ENCODE measurements around the gene PAIP2B. TPM values are rescaled to one million over a fixed set of nuclear protein-coding genes. Genes with fewer than 3 reads are reported as not detected.
"Not testable (repeated sequence)": the region's sequence is repeated elsewhere in the genome, so short reads cannot be mapped to it uniquely, and the experiment has no call there.

PAIP2B gene
- polyA plus RNA-seq, 1 donor from 2014 or later, result 3.1 TPM

DNA sequence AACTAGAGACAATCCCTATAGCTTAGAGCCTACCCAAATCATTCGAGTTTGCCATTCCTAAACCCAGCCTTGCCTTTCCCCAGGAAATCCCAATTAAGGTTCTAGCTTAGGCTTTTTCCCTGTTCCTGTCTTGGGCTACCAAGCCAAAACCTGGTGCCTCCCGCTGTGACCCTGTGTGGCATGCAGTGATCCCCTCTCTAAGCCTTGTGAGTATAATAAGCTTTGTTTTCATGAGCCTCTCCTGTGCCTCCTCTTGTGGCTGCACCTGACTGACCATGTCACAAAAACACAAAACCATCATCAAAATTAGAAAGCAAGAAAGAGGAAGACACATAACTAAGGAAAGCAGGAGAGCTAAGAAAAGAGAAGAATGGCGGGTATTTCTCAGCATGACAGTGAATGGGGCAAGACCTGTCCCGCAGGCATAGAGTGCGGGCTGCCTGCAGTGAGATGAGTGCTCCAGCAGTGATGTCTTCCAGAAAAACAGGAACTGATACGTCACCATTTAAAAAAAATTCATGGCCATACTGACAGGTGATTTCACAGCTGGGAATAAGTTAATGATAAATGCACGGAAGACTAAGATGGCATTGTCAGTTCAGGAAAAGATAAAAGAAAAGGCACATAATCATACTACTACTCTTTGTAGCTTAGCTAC lies 9.2 kb upstream of the PAIP2B start:
- Mint-ChIP-seq H3K27ac (peak overlapping the region in 2 of 3 donors; percentile 0 to 61), H3K36me3 (peaks cover 2% of the 10 kb centered on the region), H3K4me1 (peaks cover 2 to 13% (median 9%) of the 10 kb centered on the region in 3 donors)

DNA sequence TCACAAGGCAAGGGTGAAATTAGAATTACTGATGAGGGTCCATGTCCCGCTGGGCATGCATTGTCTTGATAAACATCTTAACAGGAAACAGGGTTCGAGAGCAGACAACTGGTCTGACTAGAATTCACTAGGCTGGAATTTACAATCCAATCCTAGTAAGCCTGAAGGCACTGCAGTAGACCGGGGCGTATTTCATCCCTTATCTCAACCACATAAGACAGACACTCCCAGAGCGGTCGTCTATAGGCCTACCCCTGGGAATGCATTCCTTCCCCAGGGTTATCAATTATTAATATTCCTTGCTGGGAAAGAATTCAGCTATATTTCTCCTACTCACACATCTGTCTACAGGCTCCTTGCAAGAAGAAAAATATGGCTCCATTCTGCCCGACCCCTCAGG lies 6.2 kb upstream of the PAIP2B start:
- H3K4me3 Mint-ChIP-seq, H3K27me3 Mint-ChIP-seq, H3K36me3 Mint-ChIP-seq, H3K27ac Mint-ChIP-seq, H3K9me3 Mint-ChIP-seq: not testable (repeated sequence)
- H3K4me1 Mint-ChIP-seq, result peaks cover 2 to 13% (median 9%) of the 10 kb centered on the region in 3 donors

More for the DNA sequence above, 9.2 kb upstream of the PAIP2B start:
- Mint-ChIP-seq H3K27me3 (peaks cover 2% of the 10 kb centered on the region), H3K4me3 (peak overlapping the region in 2 of 4 donors; percentile 0 to 9), H3K9me3 (peaks cover 0 to 9% (median 4%) of the 10 kb centered on the region in 3 donors)

DNA sequence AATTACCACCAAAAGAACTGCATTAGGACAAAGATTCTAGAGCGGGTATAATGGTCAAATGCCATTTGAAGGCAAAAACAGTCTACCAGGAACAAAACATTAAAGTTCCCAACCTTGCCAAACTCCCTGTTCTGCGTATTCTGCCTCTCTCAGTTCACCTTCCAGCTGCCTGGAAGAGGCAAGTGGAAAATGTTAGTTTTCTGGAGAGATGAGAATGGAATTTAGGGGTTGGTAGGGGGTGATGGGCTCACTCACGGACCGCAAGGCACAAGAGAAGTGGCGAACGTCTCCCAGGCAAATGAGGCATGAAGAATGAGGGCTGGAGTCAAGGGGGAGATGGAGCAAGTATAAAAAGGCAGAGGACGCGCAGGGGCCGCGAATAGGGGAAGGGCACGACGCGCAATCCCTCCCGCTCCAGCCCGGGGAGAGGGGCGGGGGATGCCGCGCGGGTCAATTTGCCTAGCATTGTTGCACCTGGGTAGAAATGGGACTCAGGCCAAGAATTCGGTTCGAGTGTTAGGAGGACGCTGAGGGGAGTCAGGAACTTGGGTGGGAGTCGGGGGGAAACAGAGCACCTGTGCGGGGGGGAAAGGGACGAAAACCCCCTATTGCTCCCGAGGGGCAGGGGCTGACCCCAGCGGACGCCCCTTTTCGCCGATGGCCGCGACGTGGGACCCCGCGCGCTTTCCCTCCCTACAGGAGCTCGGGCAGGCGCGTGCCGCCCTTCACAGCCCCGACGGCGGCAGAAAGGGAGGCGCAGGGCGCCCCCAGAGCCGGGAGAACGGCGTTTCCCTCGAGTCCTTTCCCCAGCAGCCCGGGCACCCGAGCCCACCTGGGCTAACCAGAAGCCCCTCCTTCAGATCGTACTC lies 573 bp downstream of the PAIP2B start:
- H3K4me3 Mint-ChIP-seq, result peak overlapping the region; percentile 90 to 99 (median 96)
- peaks cover 15 to 24% (median 18%) of the 10 kb centered on the region in 3 donors for H3K4me1 Mint-ChIP-seq
- H3K27ac Mint-ChIP-seq, result peak overlapping the region; percentile 73 to 95 (median 75)
- H3K9me3 Mint-ChIP-seq, result no peaks in the 10 kb centered on the region
- H3K27me3 Mint-ChIP-seq, result no peaks in the 10 kb centered on the region
- no peaks in the 10 kb centered on the region for H3K36me3 Mint-ChIP-seq

DNA sequence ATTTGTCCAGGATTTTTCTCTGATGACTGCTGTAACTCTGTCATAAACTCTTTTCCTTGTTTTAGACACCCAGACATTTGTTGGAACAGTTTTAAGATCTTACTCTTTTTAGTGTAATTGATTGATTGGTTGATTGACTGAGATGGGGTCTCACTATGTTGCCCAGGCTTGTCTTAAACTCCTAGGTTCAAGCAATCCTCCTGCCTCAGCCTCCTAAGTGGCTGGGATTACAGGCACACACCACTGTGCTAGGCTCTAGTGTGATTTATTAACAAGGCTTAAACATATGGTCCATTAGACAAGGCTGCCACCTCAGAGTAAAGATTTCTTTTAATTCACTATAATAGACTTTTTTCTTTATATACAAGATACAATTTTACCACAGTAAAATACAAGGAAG lies 2.0 kb downstream of the PAIP2B start:
- peak overlapping the region in 1 of 4 donors; percentile 90 for H3K4me3 Mint-ChIP-seq
- no peaks in the 10 kb centered on the region for H3K9me3 Mint-ChIP-seq
- H3K27ac Mint-ChIP-seq, result no peak overlapping the region
- H3K4me1 Mint-ChIP-seq, result peaks cover 18 to 30% (median 20%) of the 10 kb centered on the region in 3 donors
- H3K27me3 Mint-ChIP-seq, result no peaks in the 10 kb centered on the region
- H3K36me3 Mint-ChIP-seq, result peaks cover 4% of the 10 kb centered on the region

DNA sequence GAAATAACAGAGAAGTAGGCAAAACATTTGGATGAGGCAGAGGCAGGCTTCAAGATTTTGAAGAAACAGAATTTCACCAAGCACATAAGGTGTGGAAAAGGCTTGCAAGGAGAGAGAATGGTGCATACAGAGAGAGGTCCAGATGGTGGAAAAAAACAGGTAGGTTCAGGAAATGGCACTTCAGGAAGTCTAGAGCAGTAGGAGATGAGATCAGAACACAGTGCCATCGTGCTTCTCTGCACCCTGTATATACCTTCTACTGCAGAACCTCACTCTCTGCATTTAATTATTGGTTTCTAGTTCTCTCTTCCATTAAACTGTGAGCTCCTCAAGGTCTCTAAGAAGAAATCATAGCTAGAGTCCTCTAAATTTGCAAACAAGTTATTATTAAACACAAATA lies 2.4 kb downstream of the PAIP2B start:
- H3K27ac Mint-ChIP-seq, result no peak overlapping the region

DNA sequence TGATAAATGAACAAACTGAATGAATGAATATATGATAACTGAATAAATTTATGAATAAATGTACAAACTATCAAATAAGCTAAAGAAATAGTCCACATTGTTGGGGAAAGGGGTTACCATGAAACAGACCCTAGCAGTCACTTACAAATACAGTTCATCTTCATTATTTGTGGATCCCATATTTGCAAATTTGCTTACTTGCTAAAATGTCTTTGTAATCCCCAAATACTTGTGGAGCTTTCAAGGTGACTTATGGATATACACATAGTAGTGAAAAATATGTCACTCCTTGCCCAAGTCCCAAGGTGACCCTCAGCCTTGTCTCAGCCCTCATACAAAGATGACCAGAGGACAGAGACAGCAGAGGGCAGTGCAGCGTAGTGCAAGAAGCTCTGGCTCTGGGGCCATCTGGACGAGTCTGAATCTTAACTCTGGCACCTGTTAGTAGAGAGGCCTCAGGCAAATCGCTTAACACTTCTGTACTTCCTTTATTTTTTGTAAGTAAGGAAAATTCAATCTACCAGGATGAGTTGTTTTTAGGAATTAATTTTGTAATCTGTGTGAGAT lies 3.1 kb downstream of the PAIP2B start:
- H3K27ac Mint-ChIP-seq, result no peak overlapping the region
- peaks cover 4% of the 10 kb centered on the region for H3K36me3 Mint-ChIP-seq
- no peaks in the 10 kb centered on the region for H3K27me3 Mint-ChIP-seq
- peaks cover 20 to 33% (median 21%) of the 10 kb centered on the region in 3 donors for H3K4me1 Mint-ChIP-seq
- H3K9me3 Mint-ChIP-seq, result no peaks in the 10 kb centered on the region
- peak overlapping the region in 1 of 4 donors; percentile 54 for H3K4me3 Mint-ChIP-seq

More for the DNA sequence above, 2.4 kb downstream of the PAIP2B start:
- peak overlapping the region in 2 of 4 donors; percentile 54 to 89 for H3K4me3 Mint-ChIP-seq
- peaks cover 20 to 33% (median 21%) of the 10 kb centered on the region in 3 donors for H3K4me1 Mint-ChIP-seq
- no peaks in the 10 kb centered on the region for H3K27me3 Mint-ChIP-seq
- H3K36me3 Mint-ChIP-seq, result peaks cover 4% of the 10 kb centered on the region
- H3K9me3 Mint-ChIP-seq, result no peaks in the 10 kb centered on the region

DNA sequence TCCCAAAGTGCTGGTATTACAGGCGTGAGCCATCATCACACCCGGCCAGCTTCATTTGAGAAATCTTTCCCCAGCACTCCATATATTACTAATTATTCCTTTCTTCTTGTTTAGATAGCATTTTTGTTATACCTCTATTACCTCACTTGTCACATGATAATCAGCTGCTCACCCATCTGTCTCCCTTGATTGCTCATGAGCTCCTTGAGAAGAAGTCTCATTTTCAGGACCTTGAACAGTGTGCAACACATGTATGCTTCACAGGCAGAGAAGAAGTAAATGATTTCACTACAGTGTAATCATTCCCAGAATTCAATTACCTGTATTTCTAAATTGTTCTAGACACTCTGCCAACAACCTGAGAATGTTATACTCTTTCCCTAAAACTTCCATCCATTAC lies 6.2 kb downstream of the PAIP2B start:
- H3K27ac Mint-ChIP-seq, result no peak overlapping the region

DNA sequence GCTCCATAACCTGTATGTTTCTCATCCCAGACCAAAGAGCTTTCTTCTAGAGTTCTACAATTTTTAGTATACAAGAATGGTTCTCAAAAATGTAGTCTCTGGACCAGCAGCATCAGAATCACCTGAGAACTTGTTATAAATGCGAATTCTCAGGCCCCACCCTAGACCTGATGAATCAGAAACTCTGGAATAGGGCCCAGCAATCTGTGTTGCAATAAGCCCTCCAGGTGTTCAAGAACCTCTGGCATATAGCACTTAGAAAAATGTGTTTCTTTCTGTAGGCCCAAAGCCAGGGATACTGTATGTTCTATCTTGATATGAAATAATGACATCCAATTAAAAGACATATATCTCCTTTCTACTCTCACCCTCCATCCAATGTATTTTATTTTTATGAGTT lies 10.4 kb downstream of the PAIP2B start:
- Mint-ChIP-seq H3K36me3 (peaks cover 4% of the 10 kb centered on the region), H3K4me1 (peaks cover 3 to 11% (median 5%) of the 10 kb centered on the region in 3 donors), H3K27me3 (no peaks in the 10 kb centered on the region), H3K4me3 (no peak overlapping the region), H3K9me3 (no peaks in the 10 kb centered on the region), H3K27ac (no peak overlapping the region)

More for the DNA sequence above, 6.2 kb downstream of the PAIP2B start:
- no peak overlapping the region for H3K4me3 Mint-ChIP-seq
- H3K9me3 Mint-ChIP-seq, result no peaks in the 10 kb centered on the region
- peaks cover 14 to 25% (median 15%) of the 10 kb centered on the region in 3 donors for H3K4me1 Mint-ChIP-seq
- peaks cover 4% of the 10 kb centered on the region for H3K36me3 Mint-ChIP-seq
- no peaks in the 10 kb centered on the region for H3K27me3 Mint-ChIP-seq

DNA sequence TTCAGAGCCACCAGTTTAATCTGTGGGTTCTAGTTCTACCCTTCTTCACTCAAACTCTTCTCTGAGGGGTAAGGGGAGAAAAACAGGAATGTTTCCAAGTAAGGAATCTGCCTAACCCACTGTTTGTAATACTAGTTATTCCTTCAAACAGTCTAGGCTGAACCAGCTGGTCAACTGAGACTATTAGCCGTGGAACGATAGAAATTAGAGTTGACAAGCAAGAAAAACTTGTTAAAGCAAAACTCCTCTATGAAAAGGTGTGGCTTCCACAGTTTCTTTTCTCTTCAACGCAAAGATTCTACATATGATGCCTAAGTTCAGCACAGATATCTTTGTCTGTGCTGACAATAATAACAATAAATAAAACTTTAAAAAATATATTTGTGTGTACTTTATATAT lies 11.5 kb downstream of the PAIP2B start:
- Mint-ChIP-seq H3K36me3 (no peaks in the 10 kb centered on the region), H3K4me1 (peaks cover 0 to 8% (median 3%) of the 10 kb centered on the region in 3 donors), H3K9me3 (no peaks in the 10 kb centered on the region), H3K4me3 (no peak overlapping the region), H3K27me3 (no peaks in the 10 kb centered on the region), H3K27ac (no peak overlapping the region)

DNA sequence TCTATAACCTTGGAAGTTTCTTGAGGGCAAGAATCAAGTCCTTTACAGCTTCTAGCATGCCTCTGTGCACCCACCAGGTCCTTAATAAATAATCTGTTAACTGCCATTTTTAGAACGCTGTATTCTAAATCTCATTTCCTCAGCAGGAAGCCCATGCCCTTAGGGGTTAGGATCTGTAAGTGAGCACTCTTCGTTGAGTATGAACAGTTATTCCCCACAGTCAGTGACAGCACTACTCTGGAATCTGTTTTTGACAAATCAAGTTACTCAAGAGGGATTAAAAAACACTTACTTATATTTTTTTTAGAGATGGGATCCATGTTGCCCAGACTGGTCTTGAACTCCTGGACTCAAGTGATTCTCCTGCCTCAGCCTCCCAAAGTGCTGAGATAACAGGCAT lies 14.6 kb downstream of the PAIP2B start:
- H3K4me1 Mint-ChIP-seq, result peaks cover 0 to 8% (median 6%) of the 10 kb centered on the region in 3 donors
- no peak overlapping the region for H3K27ac Mint-ChIP-seq
- H3K36me3 Mint-ChIP-seq, result peaks cover 2% of the 10 kb centered on the region
- no peaks in the 10 kb centered on the region for H3K9me3 Mint-ChIP-seq
- H3K27me3 Mint-ChIP-seq, result peaks cover 1% of the 10 kb centered on the region
- no peak overlapping the region for H3K4me3 Mint-ChIP-seq

DNA sequence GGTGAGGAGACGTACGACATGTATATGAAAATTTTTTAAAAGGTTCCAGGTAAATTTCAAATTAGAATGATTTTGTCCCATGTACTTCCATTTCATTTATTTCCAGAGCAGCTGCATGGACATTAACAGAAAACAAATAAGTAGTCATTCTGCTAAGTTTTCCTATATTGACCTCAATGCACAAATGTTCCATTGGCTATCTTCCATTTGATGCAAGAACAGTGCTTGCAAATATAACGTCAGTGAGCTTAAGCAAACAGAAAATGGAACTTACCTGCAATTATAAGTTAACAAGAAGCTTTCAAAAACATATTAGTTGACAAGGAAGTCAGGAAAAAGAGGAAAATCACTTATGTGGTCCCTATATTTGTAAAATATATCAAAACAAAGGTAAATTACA lies 16.6 kb downstream of the PAIP2B start:
- Mint-ChIP-seq H3K4me1 (peaks cover 0 to 8% (median 6%) of the 10 kb centered on the region in 3 donors), H3K27ac (peak overlapping the region in 1 of 3 donors; percentile 17), H3K4me3 (no peak overlapping the region), H3K27me3 (peaks cover 1% of the 10 kb centered on the region), H3K36me3 (peaks cover 7% of the 10 kb centered on the region), H3K9me3 (no peaks in the 10 kb centered on the region)

DNA sequence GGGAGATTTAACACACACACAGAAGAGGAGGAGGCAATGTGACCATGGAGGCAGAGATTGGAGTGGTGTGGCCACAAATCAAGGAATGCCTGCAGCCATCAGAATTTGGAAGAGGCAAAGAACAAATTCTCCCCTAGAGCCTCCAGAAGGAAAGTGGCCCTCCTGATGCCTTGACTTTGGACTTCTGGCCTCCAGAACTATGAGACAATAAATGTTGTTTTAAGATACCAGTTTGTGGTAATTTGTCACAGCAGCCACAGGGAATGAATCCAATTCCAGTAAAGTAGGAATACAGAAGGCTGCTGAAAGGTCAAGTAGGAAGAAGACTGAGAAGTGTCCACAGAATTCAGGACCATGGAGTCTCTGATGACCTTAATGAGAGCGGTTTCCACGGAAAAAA lies 18.1 kb downstream of the PAIP2B start:
- peak overlapping the region in 1 of 4 donors; percentile 2 for H3K4me3 Mint-ChIP-seq
- H3K36me3 Mint-ChIP-seq, result peaks cover 11% of the 10 kb centered on the region
- H3K4me1 Mint-ChIP-seq, result peaks cover 0 to 8% (median 6%) of the 10 kb centered on the region in 3 donors
- peak overlapping the region in 1 of 3 donors; percentile 39 for H3K27ac Mint-ChIP-seq
- peaks cover 3% of the 10 kb centered on the region for H3K27me3 Mint-ChIP-seq
- no peaks in the 10 kb centered on the region for H3K9me3 Mint-ChIP-seq

DNA sequence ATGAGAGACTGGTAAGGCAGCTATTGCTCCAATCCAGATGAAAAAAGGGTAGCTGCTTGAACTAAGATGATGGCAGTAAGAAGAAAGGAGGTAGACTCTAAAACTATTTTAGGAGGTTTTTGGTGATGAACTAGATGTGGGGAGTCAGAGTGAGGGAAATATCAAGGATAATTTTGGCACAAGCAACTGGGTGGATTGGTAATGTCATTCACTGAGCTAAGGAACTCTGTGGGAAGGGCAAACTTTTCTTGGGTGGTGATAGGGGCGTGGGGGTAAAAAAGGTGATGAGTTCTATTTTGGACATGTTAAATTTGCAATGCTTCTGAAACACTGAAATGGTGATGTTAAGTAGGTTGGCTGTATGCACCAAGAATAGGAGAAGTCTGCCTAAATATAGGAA lies 19.3 kb downstream of the PAIP2B start:
- Mint-ChIP-seq H3K27ac (no peak overlapping the region), H3K9me3 (no peaks in the 10 kb centered on the region), H3K4me1 (peaks cover 0 to 8% (median 4%) of the 10 kb centered on the region in 3 donors), H3K27me3 (peaks cover 3% of the 10 kb centered on the region), H3K4me3 (peak overlapping the region in 1 of 4 donors; percentile 1), H3K36me3 (peaks cover 11% of the 10 kb centered on the region)

DNA sequence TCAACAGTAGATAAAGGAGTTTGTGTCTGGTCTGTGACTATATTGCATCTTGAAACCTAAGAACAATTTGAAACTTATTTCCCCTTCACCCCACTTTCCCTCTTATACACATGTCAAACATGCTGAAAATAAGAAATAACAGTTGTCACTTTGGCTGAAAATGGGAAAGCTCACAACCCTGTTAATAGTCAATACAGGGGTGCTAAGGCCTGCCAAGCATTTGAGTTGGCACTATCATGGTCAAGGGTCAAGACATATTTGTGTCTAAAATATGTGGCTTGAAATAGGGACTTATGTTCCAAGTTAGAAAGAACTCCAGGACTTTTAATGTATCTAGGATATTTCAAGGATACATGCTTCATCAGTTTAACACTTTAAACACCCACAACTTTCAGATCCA lies 20.6 kb downstream of the PAIP2B start:
- Mint-ChIP-seq H3K4me1 (peaks cover 0 to 8% (median 4%) of the 10 kb centered on the region in 3 donors), H3K27ac (no peak overlapping the region), H3K36me3 (peaks cover 11% of the 10 kb centered on the region), H3K27me3 (peaks cover 3% of the 10 kb centered on the region), H3K4me3 (no peak overlapping the region), H3K9me3 (no peaks in the 10 kb centered on the region)

DNA sequence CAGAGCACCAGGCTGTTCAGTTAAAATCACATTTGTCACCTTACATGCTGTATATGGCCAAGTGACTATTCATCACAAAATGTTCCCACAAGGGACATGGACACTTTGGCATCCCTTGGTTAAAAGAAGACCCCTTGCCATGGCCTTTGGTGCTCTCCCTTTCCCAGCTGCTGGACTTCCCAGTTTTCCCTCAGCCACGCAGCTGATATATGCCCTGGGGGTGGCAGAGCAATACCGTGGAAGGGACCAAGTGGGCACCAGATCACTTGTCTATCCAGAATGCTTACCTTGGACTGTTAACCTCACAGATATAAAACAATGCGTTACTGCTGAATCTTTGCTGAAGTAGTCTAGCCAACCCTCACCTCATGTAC lies 35.3 kb downstream of the PAIP2B start:
- Mint-ChIP-seq H3K27me3 (no peaks in the 10 kb centered on the region), H3K9me3 (peaks cover 1 to 11% (median 8%) of the 10 kb centered on the region in 3 donors), H3K4me1 (no peaks in the 10 kb centered on the region), H3K36me3 (peaks cover 16% of the 10 kb centered on the region), H3K4me3 (no peak overlapping the region), H3K27ac (no peak overlapping the region)

Measured in IgD-negative memory B cell (primary cell).